LoVo (cell line): Measurements from ENCODE around the gene PGLYRP4.

Experiments
- DNase-seq: peaks from one replicate; pipeline ENCODE4 v3.0.0-alpha.2; 2016; ENCODE audit warnings: low spot score

PGLYRP4 gene

DNA sequence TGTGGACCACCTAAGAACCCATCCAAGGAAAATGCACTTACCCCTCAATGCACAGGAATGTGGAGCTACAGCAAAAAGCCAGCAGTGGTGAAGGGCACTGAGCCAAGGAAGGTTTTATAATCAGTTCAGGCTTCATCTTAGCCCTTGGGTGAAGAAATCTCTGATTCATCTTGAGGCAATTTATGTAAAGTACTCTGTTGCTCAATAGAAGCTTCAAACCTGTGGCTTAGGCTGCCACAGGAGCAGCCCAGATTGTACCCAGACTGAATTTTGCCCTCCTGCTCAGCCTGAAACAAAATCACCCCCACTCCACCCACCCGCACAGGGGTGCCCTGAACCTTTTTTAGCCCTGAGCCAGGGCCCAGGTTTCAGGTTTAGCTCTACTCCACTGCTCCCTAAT, 26.9 kb upstream of the PGLYRP4 start, which contains the start of gene S100A12:
Gene S100A12 (minus strand): TSS at position 111 of the 400 bp plus-strand sequence. CDS start 1,029 bp downstream, outside the sequence.
- peak; percentile 48 for DNase-seq

GRCh38 chr1:153374071-153374470, 25.4 kb upstream of the PGLYRP4 start:
- no peak for DNase-seq

GRCh38 chr1:153372571-153372970, 23.9 kb upstream of the PGLYRP4 start:
- no peak for DNase-seq

GRCh38 chr1:153371231-153371630, 22.6 kb upstream of the PGLYRP4 start:
- DNase-seq: no peak

GRCh38 chr1:153370146-153370545, 21.5 kb upstream of the PGLYRP4 start:
- no peak for DNase-seq

DNA sequence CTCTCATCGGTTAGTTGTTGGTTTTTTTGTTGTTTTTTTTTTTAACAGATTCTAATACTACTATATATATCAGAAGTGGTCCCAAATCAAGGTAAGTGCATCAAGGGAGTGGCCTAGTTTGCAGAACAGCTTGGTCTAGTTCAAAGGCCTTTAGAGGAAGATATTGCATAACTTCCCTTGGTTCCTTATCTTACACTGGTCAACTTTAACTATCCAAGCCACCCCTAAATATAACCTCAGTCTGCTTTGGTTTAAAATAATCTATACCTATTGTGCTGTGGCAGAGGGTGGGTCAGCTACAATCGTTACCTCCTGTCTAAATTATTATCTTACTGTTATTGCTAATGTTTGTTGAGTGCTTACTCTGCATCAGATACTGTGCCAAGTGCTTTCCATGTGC, 19.9 kb upstream of the PGLYRP4 start:
- DNase-seq: no peak

GRCh38 chr1:153367090-153367489, 18.4 kb upstream of the PGLYRP4 start:
- DNase-seq: no peak

DNA sequence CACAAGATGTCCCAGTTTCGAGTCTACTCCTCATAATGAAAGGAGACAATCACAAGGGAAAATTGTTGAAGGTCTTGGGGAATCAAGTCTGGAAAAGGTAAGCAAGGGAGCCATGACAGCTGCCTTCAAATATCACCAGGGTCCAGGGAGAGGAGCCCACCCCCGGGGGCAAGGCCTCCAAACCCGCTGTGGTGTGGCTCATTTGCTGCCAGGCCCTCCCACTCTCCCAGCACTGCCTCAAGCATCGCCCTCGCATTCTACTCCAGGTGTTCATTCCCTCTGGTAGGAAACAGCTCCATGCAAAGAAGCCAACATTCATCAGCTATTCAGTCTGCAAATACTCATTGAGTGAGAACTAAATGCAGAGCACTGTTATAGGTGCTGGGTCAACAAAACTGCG, 17.6 kb upstream of the PGLYRP4 start:
- DNase-seq: no peak

- DNase-seq: no peak
Observed at GRCh38 chr1:153365696-153366095, 17.1 kb upstream of the PGLYRP4 start.

DNA sequence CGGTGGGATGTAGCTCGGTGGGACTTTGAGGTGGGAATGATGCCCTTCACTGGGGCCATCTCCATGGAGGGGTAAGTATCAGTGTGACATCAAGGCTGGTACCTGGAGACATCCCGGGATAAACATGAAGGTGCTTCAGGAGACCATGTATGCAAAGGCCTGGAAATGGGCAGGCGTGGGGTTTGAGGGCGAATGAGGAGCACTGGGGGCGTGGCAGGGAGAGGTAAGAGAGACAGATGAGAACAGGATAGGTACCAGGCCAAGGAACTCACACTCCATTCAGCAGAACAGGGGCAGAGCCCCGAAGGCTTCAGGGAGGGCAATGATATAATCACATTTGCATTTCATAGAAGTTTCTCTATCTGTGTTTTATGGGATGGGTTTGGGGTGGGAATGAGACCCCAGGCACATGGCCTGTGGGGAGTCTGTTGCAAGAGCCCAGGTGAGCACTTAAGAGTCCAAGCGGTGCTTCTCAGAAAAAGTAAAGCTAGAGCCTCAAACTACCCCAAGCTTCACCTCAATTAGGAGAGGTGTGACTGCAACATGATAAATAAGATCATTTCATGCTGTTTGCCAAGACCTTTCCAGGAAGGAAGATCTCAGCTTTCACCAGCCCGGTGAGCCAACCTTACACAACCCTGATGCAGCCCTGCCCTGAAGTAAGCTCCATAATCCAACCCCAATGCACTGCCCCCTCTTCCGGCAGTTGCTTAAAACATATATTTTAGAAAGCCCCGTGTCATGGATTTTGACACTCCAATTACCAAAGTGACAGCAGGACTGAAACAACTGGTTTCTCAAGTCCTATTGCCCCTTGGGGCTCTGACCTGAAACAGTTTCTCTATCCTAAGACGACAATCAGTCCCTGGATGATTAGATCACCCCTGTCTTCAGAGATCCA, 16.4 kb upstream of the PGLYRP4 start:
- DNase-seq: no peak

GRCh38 chr1:153364156-153364555, 15.5 kb upstream of the PGLYRP4 start:
- DNase-seq: no peak

DNA sequence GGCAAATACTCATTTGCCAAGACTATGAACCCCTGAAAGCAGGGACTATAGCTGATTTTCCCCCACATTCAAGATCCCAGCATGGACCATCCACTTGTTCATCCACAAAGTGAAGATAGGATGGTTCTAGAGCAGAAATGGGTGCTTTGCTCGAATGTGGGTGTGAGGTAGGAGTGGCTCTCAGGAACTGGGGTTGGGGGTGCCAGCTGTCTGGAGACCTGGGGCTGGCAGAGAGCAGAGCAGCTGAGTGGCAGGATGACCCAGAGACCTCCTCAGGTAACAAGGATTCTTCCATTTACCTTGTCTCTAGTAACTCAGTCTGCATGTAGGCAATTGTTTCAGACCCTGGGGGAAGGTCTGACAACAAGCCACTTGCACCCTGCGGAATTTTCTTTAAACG, 15.0 kb upstream of the PGLYRP4 start:
- no peak for DNase-seq

- no peak for DNase-seq
Observed at GRCh38 chr1:153362187-153362775, 13.6 kb upstream of the PGLYRP4 start.

DNA sequence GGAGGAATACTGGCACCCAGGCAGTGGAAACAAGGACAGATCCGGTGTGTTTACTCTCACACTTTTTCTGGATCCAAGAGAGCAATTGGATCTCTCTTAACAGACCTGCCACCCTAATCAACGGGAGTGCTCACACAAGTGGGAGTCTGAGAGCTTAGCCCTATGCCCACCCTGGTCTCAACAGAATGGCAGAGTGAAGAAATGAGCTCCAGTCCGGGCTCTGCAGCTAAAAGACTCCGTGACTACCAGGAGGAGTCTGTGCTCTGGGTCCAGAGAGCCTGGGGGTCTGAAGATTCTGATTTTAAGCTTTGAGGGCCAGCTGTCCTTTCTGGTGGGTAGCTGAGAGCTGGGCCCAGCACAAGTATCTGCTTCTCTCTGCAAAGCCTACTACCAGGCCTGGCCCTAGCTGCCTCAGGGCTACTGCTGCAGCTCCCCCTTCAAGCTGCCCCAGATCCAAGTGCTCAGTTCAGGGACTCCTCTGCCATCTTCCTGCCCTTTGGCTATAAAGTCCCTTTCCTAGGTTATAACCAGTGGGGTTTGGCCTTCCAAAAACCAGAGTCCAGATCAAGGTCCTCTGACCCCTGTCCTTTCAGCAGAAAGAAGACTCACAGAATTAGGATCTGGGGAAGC, 13.0 kb upstream of the PGLYRP4 start:
- DNase-seq: no peak

DNA sequence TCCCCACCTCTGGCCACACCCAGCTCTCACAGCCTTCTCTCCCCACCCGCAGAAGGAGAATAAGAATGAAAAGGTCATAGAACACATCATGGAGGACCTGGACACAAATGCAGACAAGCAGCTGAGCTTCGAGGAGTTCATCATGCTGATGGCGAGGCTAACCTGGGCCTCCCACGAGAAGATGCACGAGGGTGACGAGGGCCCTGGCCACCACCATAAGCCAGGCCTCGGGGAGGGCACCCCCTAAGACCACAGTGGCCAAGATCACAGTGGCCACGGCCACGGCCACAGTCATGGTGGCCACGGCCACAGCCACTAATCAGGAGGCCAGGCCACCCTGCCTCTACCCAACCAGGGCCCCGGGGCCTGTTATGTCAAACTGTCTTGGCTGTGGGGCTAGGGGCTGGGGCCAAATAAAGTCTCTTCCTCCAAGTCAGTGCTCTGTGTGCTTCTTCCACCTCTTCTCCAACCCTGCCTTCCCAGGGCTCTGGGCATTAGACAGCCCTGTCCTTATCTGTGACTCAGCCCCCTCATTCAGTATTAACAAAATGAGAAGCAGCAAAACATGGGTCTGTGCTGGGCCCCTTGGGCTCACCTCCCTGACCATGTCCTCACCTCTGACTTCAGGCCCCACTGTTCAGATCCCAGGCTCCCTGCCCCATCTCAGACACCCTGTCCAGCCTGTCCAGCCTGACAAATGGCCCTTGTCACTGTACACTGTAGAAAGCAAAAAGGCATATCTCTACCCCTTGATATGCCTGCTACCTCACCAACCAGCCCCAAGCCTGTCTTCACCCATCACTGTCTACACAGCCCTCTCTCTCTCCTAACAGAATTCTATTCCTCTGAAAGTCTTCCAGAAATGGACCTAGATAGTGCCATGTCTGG, 12.2 kb upstream of the PGLYRP4 start:
- no peak for DNase-seq

- DNase-seq: no peak
Observed at GRCh38 chr1:153360190-153360589, 11.5 kb upstream of the PGLYRP4 start.

- no peak for DNase-seq
Observed at GRCh38 chr1:153359241-153359640, 10.6 kb upstream of the PGLYRP4 start.

DNA sequence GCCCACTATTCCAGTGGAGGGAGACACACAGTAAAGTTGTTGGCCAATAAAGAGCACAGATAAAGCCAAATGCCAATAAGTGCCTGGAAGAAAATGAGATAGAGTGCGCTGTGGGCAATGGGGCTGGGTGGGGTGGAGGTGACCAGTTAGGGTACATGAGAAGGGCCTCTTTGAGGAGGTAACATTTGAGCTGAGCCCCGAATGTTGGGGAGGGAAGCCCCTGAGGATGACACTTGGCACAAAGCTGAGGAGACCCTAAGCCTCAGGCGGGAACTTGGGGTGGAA, 10.0 kb upstream of the PGLYRP4 start:
- no peak for DNase-seq

GRCh38 chr1:153357853-153358690, 9.4 kb upstream of the PGLYRP4 start, which contains the start of gene S100A9:
Gene S100A9, plus strand, starts transcription at chr1:153357854. Its CDS starts 430 bp downstream, at chr1:153358284.
- no peak for DNase-seq

- no peak for DNase-seq
Observed at GRCh38 chr1:153357076-153357852, 8.6 kb upstream of the PGLYRP4 start.
